Measurements from ENCODE around the gene KLC3.

The KLC3 gene

DNA sequence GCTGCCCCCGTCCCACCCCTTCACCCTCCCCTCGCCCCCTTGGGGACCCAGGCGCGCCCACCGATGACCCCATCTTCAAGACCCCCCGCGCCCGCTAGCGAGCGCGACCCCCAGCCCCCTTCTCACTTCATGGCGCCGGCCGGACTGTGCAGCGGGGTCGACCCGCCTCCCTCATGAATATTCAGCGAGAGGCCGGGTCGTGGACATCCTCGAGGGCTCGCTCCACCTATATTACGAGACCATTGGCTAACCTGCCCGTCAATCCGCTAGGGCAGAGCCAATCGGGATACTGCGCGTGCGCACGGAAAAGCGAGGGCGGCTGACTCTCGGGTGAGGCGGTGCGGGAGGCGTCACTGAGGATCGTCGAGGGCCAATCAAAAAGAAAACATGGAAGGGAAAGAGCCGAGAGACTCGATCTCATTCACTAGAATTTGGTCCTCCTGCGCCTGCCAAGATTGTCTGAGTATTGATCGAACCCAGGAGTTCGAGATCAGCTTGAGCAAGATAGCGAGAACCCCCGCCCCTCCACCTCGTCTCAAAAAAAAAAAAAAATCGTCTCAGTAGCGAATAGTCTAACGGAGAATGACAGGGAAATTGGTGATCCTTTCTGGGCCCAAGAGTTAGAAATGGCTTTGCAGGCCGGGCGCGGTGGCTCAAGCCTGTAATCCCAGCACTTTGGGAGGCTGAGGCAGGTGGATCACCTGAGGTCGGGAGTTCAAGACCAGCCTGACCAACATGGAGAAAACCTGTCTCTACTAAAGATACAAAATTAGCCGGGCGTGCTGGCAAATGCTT, 30.1 kb downstream of the KLC3 start, which contains the start of gene ERCC2:
TSS of gene ERCC2 (minus strand) at position 164 of the 795 bp plus-strand sequence. CDS start at position 131, 33 bp downstream.
- TF ChIP-seq, protein P1, sequence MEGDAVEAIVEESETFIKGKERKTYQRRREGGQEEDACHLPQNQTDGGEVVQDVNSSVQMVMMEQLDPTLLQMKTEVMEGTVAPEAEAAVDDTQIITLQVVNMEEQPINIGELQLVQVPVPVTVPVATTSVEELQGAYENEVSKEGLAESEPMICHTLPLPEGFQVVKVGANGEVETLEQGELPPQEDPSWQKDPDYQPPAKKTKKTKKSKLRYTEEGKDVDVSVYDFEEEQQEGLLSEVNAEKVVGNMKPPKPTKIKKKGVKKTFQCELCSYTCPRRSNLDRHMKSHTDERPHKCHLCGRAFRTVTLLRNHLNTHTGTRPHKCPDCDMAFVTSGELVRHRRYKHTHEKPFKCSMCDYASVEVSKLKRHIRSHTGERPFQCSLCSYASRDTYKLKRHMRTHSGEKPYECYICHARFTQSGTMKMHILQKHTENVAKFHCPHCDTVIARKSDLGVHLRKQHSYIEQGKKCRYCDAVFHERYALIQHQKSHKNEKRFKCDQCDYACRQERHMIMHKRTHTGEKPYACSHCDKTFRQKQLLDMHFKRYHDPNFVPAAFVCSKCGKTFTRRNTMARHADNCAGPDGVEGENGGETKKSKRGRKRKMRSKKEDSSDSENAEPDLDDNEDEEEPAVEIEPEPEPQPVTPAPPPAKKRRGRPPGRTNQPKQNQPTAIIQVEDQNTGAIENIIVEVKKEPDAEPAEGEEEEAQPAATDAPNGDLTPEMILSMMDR (conservative IDR thresholded peaks at IDR 0.05; ENCODE audit: low read depth, low read length) = no peak
- H3K4me3 ChIP-seq (ENCODE audit: low read length) = peak within 1 kb of the TSS; percentile 79
- DNase-seq (ENCODE audit: low read depth) = peak; percentile 95

DNA sequence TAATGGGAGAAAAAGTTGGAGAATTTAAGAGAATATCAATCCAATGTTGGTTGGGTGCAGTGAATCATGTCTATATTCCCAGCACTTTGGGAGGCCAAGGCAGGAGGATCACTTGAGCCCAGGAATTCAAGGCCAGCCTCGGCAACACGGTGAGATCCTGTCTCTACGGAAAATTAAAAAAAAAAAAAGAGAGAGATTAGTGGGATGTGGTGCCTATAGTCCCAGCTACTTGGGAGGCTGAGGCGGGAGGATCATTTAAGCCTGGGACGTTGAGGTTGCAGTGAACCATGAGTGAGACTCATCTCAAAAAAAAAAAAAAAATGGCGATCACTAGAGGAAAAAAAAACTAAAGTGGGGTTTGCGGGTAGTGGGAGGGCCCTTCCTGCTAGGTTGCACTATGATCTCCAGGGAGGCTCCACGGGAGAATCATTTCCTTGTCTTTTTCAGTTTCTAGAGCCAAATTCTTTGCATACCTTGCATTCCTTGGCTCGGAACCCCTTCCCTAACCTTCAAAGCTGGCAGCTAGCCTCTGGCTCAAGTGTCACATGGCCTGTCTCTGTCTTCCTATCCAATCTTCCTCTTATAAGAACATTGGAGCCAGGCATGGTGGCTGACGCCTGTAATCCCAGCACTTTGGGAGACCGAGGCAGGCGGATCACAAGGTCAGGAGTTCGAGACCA, 35.6 kb downstream of the KLC3 start:
- TF ChIP-seq, protein P1 (conservative IDR thresholded peaks at IDR 0.05; ENCODE audit: low read depth, low read length) = no peak
- DNase-seq (ENCODE audit: low read depth) = peak; percentile 80
- no peak overlapping the region for H3K4me3 ChIP-seq (ENCODE audit: low read length)

DNA sequence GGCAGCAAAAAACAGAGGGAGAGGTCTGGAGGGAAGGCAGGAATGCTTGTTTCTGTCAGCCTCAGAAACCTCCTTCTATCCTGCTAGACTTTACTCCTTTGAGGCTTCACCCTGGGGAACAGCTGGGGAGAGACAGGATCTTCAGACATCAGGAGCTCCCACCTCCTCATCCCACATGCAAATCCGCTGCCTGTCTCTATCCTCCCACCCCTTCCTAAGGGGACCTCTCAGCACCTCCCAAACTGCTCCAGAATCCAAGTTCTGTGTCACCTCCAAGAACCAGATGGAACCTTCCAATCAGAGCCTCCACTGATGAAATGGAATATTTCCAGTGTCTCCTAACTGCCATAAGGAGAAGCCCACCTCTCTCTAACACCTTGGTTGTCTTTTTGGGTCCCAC, 39.6 kb downstream of the KLC3 start:
- no peak for DNase-seq (ENCODE audit: low read depth)
- TF ChIP-seq, protein P1 (conservative IDR thresholded peaks at IDR 0.05; ENCODE audit: low read depth, low read length) = no peak
- H3K4me3 ChIP-seq (ENCODE audit: low read length) = no peak overlapping the region

DNA sequence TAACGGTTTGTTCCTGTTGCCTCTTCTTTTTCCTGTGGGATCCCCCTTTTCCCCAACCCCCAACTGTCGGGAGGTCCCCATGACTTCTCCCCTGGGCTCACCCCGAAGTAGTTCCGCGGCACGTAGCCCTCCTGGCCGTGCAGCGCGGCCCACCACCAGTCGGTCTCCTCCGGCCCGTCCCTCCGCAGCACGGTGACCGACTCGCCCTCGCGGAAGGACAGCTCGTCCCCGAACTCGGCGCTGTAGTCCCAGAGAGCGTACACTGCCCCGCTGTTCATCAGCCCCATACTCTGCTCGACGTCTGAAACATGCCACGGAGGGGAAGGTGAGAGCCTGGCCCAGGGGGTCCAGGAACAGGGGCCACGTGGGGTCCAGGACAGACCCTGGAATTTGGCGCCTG, 41.9 kb downstream of the KLC3 start:
- TF ChIP-seq, protein P1 (conservative IDR thresholded peaks at IDR 0.05; ENCODE audit: low read depth, low read length) = no peak
- DNase-seq (ENCODE audit: low read depth) = no peak
- no peak overlapping the region for H3K4me3 ChIP-seq (ENCODE audit: low read length)

- TF ChIP-seq, protein P1 (conservative IDR thresholded peaks at IDR 0.05; ENCODE audit: low read depth, low read length) = no peak
- DNase-seq (ENCODE audit: low read depth) = no peak
- H3K4me3 ChIP-seq (ENCODE audit: low read length) = no peak overlapping the region
Measured at GRCh38 chr19:45385392-45386221, 45.1 kb downstream of the KLC3 start.

DNA sequence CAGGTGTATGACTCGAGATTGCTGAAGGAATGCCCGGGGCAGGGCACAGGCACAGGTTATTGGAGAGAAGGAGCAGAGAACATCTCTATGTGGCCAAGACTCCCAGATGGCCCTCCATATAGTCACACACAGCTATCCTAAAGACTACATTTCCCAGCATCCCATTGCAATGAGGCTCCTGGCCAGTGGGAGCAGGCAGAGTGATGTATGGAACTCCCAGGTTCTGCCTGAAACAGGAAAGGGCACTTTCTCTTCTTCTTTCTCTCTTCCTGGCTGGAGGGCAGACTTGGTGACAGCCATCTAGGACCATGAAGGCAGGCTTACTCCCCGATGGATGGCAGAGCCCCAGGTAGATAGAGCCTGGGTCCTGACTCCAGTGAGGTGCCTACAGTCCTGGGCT, 50.8 kb downstream of the KLC3 start:
- TF ChIP-seq, protein P1 (conservative IDR thresholded peaks at IDR 0.05; ENCODE audit: low read depth, low read length) = no peak
- DNase-seq (ENCODE audit: low read depth) = no peak
- H3K4me3 ChIP-seq (ENCODE audit: low read length) = no peak overlapping the region

Data from retinal pigment epithelial cell (primary cell).